ENCODE results near the gene PPP1R12A. TPM values are rescaled to one million over a fixed set of nuclear protein-coding genes. Genes with fewer than 3 reads are reported as not detected.
"Not testable (repeated sequence)": the region's sequence is repeated elsewhere in the genome, so short reads cannot be mapped to it uniquely, and the experiment has no call there.

The PPP1R12A gene
- total RNA-seq, 8 experiments from 2014 or later = 49.0 to 164 (median 68.2) TPM

DNA sequence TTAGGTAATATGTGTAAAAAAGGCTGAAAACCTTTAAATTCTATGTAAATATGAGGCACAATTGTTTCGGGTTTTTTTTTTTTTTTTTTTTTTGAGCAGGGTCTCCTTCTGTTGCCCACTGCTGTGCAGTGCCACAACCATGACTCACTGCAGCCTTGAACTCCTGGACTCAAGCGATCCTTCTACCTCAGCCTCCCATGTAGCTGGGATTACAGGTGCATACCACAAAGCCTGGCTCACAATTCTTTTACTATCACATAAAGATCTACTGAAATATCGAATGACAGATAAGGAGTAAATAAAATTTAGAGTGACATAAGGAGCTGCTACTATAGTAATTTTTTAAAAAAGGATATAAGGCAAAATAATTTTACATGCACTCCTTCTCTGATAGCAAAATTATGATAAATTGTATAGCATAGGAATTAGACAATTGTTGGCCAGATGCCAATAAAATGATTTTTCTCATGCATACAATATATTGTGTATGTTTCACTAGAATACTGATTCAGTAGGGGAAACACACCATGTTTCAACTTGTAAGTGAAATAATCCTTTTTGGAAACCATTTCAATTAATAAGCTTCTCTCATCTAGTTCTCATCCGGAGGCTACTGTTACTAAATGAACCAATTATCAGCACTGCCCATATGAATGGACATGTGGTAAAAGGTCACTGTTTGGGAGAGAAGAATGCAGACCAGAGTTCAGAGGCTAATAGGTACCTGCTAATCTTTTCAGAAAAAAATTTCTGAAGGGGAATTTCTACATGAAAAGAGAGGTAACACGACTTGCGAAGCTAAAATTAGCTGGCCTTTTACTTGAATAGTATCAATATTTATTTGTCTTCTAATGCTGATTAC is 108.4 kb downstream of the PPP1R12A start:
- WGBS, 10 experiments = 69 to 98% (median 87%) methylated on average over 3 to 6 of the region's 6 CpGs
- H3K27ac ChIP-seq = no peak overlapping the region

DNA sequence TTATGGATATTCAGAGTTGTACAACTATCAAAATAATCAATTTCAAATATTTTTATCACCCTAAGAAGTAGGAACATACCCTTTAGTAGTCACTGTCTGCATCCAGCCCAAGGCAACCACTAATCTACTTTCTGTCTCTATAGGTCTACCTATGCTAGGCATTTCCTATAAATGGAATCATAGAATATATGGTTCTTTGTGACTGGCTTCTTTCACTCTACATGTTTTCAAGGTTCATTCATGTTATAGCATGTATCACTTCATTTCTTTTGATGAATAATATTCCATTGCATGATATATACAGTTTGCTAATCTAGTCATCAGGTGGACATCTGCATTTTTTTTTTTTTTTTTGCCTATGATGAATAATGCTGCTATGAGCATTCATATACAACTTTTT is 112.4 kb downstream of the PPP1R12A start:
- no peak overlapping the region for H3K27ac ChIP-seq
- no peak overlapping the region for H3K4me3 ChIP-seq
- H3K4me1 ChIP-seq (replicated peaks in 1 of 2) = no peaks in the 10 kb centered on the region
- ATAC-seq (replicated peaks in 6 of 8) = no peak
- in situ Hi-C loops (cut with MboI; ENCODE audit: low pct_unique_long_range_greater_than_20kb in 2 of 9, low sequenced_read_pairs in 9 of 9, unreplicated experiment in 9 of 9) = no loop called here

More for the DNA sequence above, 108.4 kb downstream of the PPP1R12A start:
- no peaks in the 10 kb centered on the region for H3K4me1 ChIP-seq (replicated peaks in 1 of 2)
- no peak for ATAC-seq (replicated peaks in 6 of 8)
- H3K4me3 ChIP-seq = no peak overlapping the region
- in situ Hi-C loops (cut with MboI; ENCODE audit: low pct_unique_long_range_greater_than_20kb in 2 of 9, low sequenced_read_pairs in 9 of 9, unreplicated experiment in 9 of 9) = no loop called here

DNA sequence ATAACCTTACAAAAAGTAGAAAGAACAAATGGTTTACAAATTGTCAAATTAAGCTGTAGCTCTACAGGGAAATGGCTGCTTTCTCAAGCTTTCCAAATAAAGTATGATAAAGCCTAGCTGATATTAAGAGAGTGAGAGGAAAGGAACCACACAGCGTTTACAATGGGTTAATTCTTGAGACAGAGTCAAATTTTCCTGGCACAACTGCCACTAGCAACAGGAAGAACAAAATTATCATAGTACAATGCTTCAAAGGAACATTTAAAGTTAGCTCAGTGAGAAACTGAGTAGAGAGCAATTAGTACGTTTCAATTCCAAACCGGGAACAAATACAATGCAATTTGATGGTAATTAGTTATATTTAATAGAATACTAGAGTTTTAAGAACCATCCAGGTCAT is 116.0 kb downstream of the PPP1R12A start:
- in situ Hi-C loops (cut with MboI; ENCODE audit: low pct_unique_long_range_greater_than_20kb in 2 of 9, low sequenced_read_pairs in 9 of 9, unreplicated experiment in 9 of 9) = no loop called here
- H3K27ac ChIP-seq = no peak overlapping the region
- 0 to 97% (median 65%) methylated on average over 2 to 3 of the region's 3 CpGs for WGBS, 10 experiments
- no peak overlapping the region for H3K4me3 ChIP-seq
- no peaks in the 10 kb centered on the region for H3K4me1 ChIP-seq (replicated peaks in 1 of 2)
- ATAC-seq (replicated peaks in 6 of 8) = peak in 1 of 8 experiments; percentile 20

DNA sequence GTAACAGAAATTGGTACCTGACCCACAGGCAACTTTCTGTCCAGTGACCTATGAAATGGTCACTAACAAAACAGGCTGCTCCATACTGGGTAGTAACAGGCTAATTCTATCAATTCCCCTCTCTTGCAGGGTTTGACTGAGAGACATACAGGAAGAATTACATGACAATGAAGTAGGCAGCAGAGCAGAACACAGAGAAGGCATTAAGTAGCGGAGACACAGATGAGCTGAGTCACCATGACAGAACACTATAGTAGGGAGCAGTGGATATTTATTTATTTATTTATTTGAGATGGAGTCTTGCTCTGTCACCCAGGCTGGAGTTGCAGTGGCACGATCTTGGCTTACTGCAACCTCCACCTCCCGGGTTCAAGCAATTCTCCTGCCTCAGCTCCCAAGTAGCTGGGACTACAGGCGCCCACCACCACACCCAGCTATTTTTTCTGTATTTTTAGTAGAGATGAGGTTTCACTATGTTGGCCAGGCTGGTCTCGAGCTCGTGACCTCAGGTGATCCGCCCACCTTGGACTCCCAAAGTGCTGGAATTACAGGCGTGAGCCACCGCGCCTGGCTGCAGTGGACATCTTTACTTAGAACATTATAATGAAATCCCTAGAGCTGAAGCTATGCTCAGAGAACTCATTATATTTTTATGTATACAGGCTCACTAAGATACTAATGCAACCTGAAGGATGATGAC is 150.4 kb downstream of the PPP1R12A start:
- ATAC-seq (replicated peaks in 6 of 8) = peak in 6 of 8 experiments; percentile 28 to 100 (median 100)
- H3K4me3 ChIP-seq; H3K4me1 ChIP-seq (replicated peaks in 1 of 2); in situ Hi-C loops (cut with MboI; ENCODE audit: low pct_unique_long_range_greater_than_20kb in 2 of 9, low sequenced_read_pairs in 9 of 9, unreplicated experiment in 9 of 9): not testable (repeated sequence)
- WGBS, 10 experiments = 68 to 100% (median 85%) methylated on average over 1 to 7 of the region's 10 CpGs; no CpG with 5 or more reads in 4 of the 10 experiments
- H3K27ac ChIP-seq = peak overlapping the region in 1 of 2 donors; percentile 35

DNA sequence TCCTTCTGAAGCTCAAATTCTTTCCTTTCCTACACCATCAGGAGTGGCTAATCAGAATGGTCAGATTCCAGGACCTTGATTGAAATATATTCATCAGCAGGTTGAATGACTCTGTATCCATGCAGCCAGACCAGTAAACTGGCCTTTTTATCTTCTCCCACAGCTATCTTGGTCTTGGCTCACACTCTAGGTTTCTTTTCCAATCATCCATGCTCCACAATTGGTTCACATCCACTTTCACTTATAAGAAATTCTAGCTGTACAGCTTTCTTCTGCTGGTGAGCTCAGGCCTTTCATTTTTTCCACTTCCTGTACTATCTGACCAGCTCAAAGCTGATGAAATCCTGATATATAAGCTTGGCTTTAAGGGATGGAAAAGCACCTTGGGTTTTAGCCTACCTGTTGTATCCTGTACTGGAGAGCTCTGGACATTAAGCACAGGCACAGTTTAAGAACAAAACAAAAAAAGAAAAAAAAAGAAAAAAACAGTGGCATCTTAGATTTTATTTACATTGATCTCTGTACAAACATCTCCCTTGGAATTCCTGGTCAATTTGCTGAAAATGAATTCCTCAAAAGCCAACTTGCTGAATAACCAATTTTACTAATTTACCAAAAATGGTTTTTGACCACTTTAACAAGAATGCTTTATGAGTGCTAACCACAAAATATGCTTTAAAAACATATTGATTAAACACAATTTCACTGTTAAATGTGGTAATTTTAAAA is 152.6 kb downstream of the PPP1R12A start:
- ATAC-seq (replicated peaks in 6 of 8) = no peak
- in situ Hi-C loops (cut with MboI; ENCODE audit: low pct_unique_long_range_greater_than_20kb in 2 of 9, low sequenced_read_pairs in 9 of 9, unreplicated experiment in 9 of 9) = no loop called here

DNA sequence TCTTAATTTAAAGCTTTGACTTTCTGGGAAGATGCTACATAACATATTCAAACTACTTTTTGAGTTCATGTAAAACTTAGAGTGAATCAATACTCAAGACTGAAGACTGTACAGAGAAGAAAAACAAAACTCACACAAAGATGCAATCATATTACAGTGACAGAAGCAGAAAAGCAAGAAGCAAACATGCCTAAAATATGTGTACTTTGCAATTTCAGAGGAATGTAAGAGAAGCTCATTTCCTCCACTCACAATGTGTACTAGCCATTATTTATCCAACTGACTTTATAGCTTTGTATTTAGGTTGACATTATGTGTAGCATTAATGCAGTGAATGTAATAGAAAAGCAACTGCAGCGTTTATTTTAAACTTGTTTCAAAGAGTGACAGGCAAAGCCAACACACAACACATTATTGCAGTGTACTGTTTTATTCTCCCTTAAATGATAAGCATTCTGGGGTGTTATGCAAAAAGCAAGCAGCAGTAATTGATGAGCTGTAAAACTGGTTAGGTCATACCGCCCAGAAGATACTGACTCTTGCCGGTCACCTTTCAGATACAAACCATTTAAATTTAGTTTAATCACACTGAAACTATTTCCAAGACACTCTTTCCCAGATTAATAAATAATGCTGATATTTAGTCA is 156.0 kb downstream of the PPP1R12A start:
- H3K4me1 ChIP-seq (replicated peaks in 1 of 2) = peaks cover 3 to 5% of the 10 kb centered on the region in 2 donors
- peak in 6 of 8 experiments; percentile 16 to 97 (median 85) for ATAC-seq (replicated peaks in 6 of 8)
- H3K4me3 ChIP-seq = no peak overlapping the region
- H3K27ac ChIP-seq = no peak overlapping the region
- in situ Hi-C loops (cut with MboI; ENCODE audit: low pct_unique_long_range_greater_than_20kb in 2 of 9, low sequenced_read_pairs in 9 of 9, unreplicated experiment in 9 of 9) = no loop called here
- 50 to 96% (median 82%) methylated on average over 1 to 3 of the region's 3 CpGs for WGBS, 10 experiments

More for the DNA sequence above, 152.6 kb downstream of the PPP1R12A start:
- Histone ChIP-seq H3K4me3 (no peak overlapping the region), H3K4me1 (replicated peaks in 1 of 2) (peaks cover 3 to 5% of the 10 kb centered on the region in 2 donors), H3K27ac (no peak overlapping the region)

DNA sequence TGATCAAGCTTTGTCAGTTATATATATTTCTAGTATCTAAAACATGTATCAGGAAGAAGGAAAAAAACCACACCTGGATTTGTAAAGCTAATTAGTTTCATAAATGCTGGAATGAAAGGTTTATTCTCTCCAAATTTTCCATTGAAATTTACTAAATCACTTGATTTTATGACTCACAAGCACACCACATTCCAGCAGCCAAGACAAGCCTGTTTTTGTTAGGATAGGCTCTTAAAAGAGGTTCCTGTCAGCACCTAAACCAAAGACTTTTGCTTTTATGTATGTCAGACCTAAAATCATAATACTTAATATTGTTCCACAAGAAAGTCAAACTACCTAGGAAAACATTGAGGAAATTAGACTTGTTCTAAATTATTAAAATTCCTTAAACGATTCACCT is 158.8 kb downstream of the PPP1R12A start:
- Histone ChIP-seq H3K4me3 (no peak overlapping the region), H3K27ac (no peak overlapping the region), H3K4me1 (replicated peaks in 1 of 2) (peaks cover 3 to 5% of the 10 kb centered on the region in 2 donors)
- peak in 2 of 8 experiments; percentile 39 to 55 for ATAC-seq (replicated peaks in 6 of 8)
- 18 to 100% (median 86%) methylated on average over 1 of the region's 1 CpG; no CpG with 5 or more reads in 2 of the 10 experiments for WGBS, 10 experiments
- in situ Hi-C loops (cut with MboI; ENCODE audit: low pct_unique_long_range_greater_than_20kb in 2 of 9, low sequenced_read_pairs in 9 of 9, unreplicated experiment in 9 of 9) = no loop called here

DNA sequence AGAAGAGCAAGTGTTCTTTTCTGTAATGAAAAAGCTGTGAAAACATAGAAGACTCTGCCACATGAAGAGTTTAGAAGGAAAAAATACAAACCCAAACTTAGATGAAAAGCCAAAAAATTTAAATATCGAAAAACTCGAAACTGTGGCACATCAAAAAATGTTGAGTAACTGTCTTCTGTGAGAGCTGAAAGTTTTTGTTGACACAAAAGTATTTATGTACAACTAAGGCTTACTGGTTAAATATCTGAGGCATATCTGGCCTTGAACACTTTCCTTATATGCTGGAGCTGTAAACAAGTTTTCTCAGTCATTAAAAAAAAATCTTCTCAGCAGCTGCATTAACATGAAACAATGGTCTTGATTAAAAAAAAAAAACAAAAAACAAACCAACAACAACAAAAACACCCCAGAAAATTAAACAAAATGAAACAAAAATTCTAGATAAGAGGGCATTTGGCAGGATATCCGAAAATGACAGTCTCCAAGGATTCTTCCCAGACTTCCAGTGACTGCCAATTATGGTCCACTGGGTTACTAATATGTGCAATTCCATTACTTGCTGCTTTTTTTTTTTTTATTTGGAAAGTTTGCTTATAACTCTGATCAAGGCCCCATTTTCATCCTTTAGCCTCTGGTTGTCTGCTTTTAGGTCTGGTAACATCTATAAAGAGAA is 159.4 kb downstream of the PPP1R12A start:
- WGBS, 10 experiments = 67 to 100% (median 93%) methylated on average over 2 to 3 of the region's 3 CpGs
- peaks cover 3 to 5% of the 10 kb centered on the region in 2 donors for H3K4me1 ChIP-seq (replicated peaks in 1 of 2)
- ATAC-seq (replicated peaks in 6 of 8) = no peak
- in situ Hi-C loops (cut with MboI; ENCODE audit: low pct_unique_long_range_greater_than_20kb in 2 of 9, low sequenced_read_pairs in 9 of 9, unreplicated experiment in 9 of 9) = no loop called here
- H3K4me3 ChIP-seq = no peak overlapping the region
- H3K27ac ChIP-seq = no peak overlapping the region

DNA sequence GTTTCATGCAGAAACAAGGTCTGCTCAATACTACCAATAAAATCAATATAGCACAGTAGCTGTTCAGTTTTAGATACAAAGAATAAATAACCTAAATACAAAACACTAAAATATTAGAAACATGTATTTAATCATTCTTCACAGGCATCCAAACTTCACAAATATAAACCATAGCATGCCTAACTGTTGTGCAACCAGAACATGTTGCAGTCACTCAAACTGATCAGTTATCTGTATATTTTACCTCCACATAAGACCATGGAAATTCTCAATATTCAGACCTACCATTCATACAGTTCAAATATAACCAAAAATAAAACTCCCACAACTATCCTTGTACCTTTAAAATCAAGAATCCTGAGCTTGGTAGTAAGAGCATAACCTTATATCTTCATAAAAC is 161.0 kb downstream of the PPP1R12A start:
- ATAC-seq (replicated peaks in 6 of 8) = no peak
- peaks cover 0 to under 1% of the 10 kb centered on the region in 2 donors for H3K4me1 ChIP-seq (replicated peaks in 1 of 2)
- no peak overlapping the region for H3K27ac ChIP-seq
- H3K4me3 ChIP-seq = no peak overlapping the region
- in situ Hi-C loops (cut with MboI; ENCODE audit: low pct_unique_long_range_greater_than_20kb in 2 of 9, low sequenced_read_pairs in 9 of 9, unreplicated experiment in 9 of 9) = no loop called here

DNA sequence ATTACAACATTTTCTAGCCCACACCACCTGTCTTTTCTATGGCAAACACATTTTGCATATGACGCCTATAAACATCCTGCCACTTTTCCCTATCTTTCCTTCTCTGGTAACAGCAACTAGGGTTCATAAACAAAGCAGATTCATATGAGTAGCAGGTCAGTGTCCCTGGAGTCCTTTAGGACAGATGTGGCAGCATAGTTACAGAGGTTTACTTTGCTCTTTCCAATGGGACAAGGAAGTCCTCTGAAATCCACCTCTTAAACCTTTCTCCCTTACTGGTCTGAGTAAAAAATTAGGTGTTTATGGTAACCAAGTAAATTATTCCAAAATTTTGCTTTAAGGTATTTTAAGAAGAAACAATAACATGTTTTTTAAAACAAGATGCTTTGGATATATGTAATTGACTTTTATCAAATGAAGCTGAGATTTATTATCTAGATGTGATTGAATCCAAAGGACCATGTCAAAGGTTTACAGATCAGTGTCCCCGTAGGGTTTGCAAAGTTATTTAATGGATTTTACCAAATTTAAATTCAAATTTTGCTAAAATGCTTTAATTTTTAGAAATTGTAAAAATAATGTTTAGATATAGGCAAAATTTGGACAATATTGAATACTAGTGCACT is 164.9 kb downstream of the PPP1R12A start:
- Histone ChIP-seq H3K27ac (no peak overlapping the region), H3K4me3 (no peak overlapping the region), H3K4me1 (replicated peaks in 1 of 2) (no peaks in the 10 kb centered on the region)
- ATAC-seq (replicated peaks in 6 of 8) = no peak
- WGBS, 10 experiments = 60 to 100% (median 96%) methylated on average over 1 to 2 of the region's 2 CpGs
- in situ Hi-C loops (cut with MboI; ENCODE audit: low pct_unique_long_range_greater_than_20kb in 2 of 9, low sequenced_read_pairs in 9 of 9, unreplicated experiment in 9 of 9) = no loop called here

DNA sequence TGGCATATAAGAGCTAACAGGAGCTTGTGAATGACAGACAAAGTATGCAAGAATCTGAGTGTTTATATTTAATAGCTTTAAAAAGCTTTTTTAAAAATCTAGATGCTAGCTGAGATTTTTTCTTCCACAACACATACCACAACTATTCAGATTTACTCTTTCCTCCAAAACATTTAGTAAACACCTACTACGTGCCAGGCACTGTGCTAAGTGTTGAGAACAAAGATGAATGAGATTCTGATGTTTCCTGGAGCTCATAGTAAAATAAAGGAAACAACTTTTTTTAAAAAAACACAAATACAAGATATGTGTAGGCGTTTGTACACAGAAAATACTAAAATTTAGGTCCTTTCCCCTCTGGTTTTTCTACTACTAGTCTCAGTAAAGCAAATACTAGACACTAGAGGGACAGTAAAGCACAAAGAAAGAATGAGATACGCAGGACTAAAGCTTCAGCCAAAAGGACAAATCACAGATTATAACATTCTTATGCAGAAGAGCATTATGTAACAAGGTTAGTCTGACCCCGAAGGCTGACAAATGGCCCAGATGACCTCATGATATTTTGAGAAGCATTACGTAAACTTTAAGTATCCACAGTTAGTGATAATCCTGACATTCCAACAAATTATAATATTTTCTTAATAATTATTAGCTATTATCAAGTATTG is 165.6 kb downstream of the PPP1R12A start:
- no peak overlapping the region for H3K27ac ChIP-seq
- 78 to 100% (median 97%) methylated on average over 2 to 5 of the region's 5 CpGs for WGBS, 10 experiments
- in situ Hi-C loops (cut with MboI; ENCODE audit: low pct_unique_long_range_greater_than_20kb in 2 of 9, low sequenced_read_pairs in 9 of 9, unreplicated experiment in 9 of 9) = no loop called here
- ATAC-seq (replicated peaks in 6 of 8) = no peak
- no peaks in the 10 kb centered on the region for H3K4me1 ChIP-seq (replicated peaks in 1 of 2)
- H3K4me3 ChIP-seq = no peak overlapping the region
